Measurements from ENCODE around the gene ERC2. TPM values are rescaled to one million over a fixed set of nuclear protein-coding genes. Genes with fewer than 3 reads are reported as not detected.

The ERC2 gene
- total RNA-seq, 1 donor from 2014 or later: not detected

- no peak overlapping the region for H3K4me3 Mint-ChIP-seq
- H3K9me3 Mint-ChIP-seq: no peaks in the 10 kb centered on the region
- DNase-seq: no peak
- no peaks in the 10 kb centered on the region for H3K36me3 Mint-ChIP-seq (ENCODE audit: low read depth)
- no peaks in the 10 kb centered on the region for H3K4me1 Mint-ChIP-seq
- no peaks in the 10 kb centered on the region for H3K27me3 Mint-ChIP-seq
- no peak overlapping the region for H3K27ac Mint-ChIP-seq
- intact Hi-C loops (cut with micrococcal nuclease): no loop called here
Measured at GRCh38 chr3:55968331-55968730, 499.9 kb downstream of the ERC2 start.

DNA sequence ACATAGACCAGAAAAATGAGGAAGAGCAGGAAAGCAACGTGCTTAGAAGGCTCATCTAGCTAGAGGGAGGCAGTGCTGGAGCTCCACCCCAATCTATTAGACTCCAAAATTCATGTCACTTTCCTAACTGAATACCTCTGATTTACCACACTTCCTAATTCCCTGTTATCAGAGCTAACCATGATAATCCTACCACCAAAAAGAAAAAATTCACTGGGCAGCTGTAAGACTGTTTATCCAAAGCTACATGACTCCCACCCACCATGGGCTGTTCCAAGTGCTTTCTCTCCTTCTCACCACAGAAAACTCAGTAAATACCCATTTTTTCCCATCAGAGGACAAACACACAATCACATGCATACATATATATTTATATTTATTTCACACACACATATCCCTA lies 501.7 kb downstream of the ERC2 start:
- Mint-ChIP-seq H3K4me1 (no peaks in the 10 kb centered on the region), H3K27ac (no peak overlapping the region), H3K4me3 (no peak overlapping the region), H3K36me3 (ENCODE audit: low read depth) (no peaks in the 10 kb centered on the region), H3K27me3 (no peaks in the 10 kb centered on the region), H3K9me3 (no peaks in the 10 kb centered on the region)
- intact Hi-C loops (cut with micrococcal nuclease): no loop called here
- no peak for DNase-seq

DNA sequence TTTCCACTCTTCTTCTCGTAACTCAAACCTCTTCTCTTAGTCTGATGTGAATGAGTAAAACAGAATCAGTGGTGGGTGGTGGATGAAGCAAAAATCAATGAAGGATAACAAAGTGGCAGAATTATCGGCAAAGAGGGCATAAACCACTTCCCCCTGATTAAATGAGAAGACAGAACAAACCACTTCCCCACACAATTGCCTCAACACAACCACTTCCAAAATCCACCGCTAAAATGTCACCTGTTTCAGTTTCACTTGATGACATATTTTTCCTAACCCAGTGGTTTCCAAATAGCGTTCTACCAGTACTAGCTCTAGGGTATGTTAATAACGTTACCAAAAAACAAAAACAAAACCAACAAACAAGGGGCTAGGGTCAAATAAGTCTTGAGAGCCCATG lies 502.5 kb downstream of the ERC2 start:
- Mint-ChIP-seq H3K27me3 (no peaks in the 10 kb centered on the region), H3K36me3 (ENCODE audit: low read depth) (no peaks in the 10 kb centered on the region), H3K4me3 (no peak overlapping the region), H3K4me1 (no peaks in the 10 kb centered on the region), H3K9me3 (no peaks in the 10 kb centered on the region), H3K27ac (no peak overlapping the region)
- DNase-seq: no peak
- intact Hi-C loops (cut with micrococcal nuclease): no loop called here

- intact Hi-C loops (cut with micrococcal nuclease): no loop called here
- no peak overlapping the region for H3K4me3 Mint-ChIP-seq
- DNase-seq: no peak
- no peak overlapping the region for H3K27ac Mint-ChIP-seq
- H3K36me3 Mint-ChIP-seq (ENCODE audit: low read depth): no peaks in the 10 kb centered on the region
- H3K27me3 Mint-ChIP-seq: no peaks in the 10 kb centered on the region
- no peaks in the 10 kb centered on the region for H3K4me1 Mint-ChIP-seq
- H3K9me3 Mint-ChIP-seq: no peaks in the 10 kb centered on the region
Measured at GRCh38 chr3:55964491-55964985, 503.7 kb downstream of the ERC2 start.

DNA sequence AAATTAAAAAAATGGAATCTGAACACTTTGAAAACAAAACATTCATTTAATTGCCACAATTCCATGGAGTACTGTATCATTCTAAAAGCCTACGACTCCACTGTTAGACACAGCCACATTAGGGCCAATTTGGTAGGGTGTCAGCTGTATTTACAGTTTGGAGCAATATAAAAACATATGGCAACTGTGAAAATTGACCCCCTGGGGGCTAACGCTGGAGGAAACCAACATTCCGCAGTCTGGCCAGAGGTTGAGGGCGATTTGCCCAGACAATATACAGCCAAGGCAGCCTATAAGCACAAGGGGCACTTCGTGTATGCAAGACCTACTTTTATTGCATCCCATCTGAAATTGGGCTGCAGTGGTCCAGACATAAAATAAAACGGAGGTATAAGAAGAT lies 504.7 kb downstream of the ERC2 start:
- intact Hi-C loops (cut with micrococcal nuclease): no loop called here
- no peak overlapping the region for H3K27ac Mint-ChIP-seq
- DNase-seq: no peak
- H3K4me1 Mint-ChIP-seq: no peaks in the 10 kb centered on the region
- H3K27me3 Mint-ChIP-seq: no peaks in the 10 kb centered on the region
- no peak overlapping the region for H3K4me3 Mint-ChIP-seq
- H3K9me3 Mint-ChIP-seq: no peaks in the 10 kb centered on the region
- H3K36me3 Mint-ChIP-seq (ENCODE audit: low read depth): no peaks in the 10 kb centered on the region

DNA sequence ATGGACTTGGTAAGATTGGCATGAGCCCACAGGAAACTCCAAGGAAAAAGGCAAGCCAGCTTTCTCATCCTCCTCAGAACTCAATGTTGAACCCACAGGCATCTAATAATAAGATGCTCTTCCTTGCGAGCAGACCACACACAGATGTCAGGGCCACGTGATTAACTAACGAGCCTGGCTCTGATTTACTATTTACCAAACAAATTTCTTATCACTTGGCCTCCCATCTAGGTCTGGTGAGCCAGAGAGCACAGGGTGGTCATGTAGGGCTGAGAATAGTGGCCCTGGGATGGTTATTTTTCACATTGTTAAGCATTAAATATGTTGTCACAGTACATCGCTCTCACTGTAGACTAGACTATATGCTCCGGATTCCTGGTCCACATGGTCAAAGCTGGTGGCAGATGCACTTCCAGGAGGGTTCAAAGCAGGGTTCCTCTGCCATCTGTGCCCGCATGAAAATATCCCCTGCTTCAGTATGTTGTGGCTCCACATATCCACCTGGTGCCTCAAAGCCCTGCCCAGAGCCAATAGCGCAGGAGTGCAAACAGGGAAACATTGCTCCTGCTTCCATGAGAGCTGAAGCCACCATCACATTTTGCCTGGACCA lies 508.7 kb downstream of the ERC2 start:
- DNase-seq: no peak
- Mint-ChIP-seq H3K27me3 (no peaks in the 10 kb centered on the region), H3K9me3 (no peaks in the 10 kb centered on the region), H3K36me3 (ENCODE audit: low read depth) (no peaks in the 10 kb centered on the region), H3K4me3 (no peak overlapping the region), H3K27ac (no peak overlapping the region), H3K4me1 (no peaks in the 10 kb centered on the region)
- intact Hi-C loops (cut with micrococcal nuclease): no loop called here

DNA sequence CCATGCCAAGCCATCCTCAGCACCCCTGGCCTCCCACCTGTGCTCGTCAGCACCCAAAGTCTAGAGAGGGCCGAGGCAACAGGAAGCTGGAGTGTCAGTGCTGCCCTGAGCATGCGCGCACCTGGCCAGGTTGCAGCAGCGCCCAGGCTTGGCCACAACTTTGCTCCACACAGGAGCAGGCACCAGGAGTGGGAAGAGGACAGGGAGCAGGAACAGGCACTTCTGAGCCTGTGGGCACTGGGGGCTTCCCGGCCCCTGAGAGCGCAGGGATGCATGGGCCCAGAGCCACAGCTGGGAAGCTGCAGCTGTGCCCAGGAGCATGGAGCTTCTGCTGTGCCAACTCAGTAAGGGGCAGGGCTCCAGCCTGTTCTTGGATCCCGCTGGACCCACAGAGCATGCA lies 509.7 kb downstream of the ERC2 start:
- intact Hi-C loops (cut with micrococcal nuclease): no loop called here
- no peaks in the 10 kb centered on the region for H3K27me3 Mint-ChIP-seq
- no peak overlapping the region for H3K27ac Mint-ChIP-seq
- H3K4me3 Mint-ChIP-seq: no peak overlapping the region
- no peaks in the 10 kb centered on the region for H3K36me3 Mint-ChIP-seq (ENCODE audit: low read depth)
- no peaks in the 10 kb centered on the region for H3K9me3 Mint-ChIP-seq
- no peaks in the 10 kb centered on the region for H3K4me1 Mint-ChIP-seq
- no peak for DNase-seq

- H3K36me3 Mint-ChIP-seq (ENCODE audit: low read depth): no peaks in the 10 kb centered on the region
- no peak overlapping the region for H3K4me3 Mint-ChIP-seq
- H3K9me3 Mint-ChIP-seq: no peaks in the 10 kb centered on the region
- no peak overlapping the region for H3K27ac Mint-ChIP-seq
- DNase-seq: no peak
- intact Hi-C loops (cut with micrococcal nuclease): no loop called here
- no peaks in the 10 kb centered on the region for H3K4me1 Mint-ChIP-seq
- H3K27me3 Mint-ChIP-seq: no peaks in the 10 kb centered on the region
Measured at GRCh38 chr3:55955891-55956477, 512.3 kb downstream of the ERC2 start.

DNA sequence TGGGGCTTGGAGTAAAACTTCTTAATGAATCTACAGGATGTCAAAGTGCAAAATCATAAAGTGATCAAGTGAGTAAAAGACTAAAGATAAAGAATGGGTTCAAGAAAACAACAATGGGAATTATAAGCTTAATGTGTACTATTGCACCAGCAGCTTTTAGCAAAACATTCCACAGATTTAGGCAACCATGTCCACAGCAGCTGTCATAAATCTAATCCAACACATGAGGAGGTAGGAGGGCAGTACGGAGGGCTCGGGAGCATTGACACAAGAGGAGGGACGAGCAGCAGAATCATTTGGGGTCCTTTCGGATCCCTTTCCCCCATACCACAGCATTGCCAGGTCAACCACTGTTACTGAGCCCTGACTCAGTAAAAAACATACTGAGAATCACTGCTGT lies 516.9 kb downstream of the ERC2 start:
- no peak for DNase-seq
- Mint-ChIP-seq H3K9me3 (no peaks in the 10 kb centered on the region), H3K36me3 (ENCODE audit: low read depth) (no peaks in the 10 kb centered on the region), H3K4me3 (no peak overlapping the region), H3K4me1 (no peaks in the 10 kb centered on the region), H3K27me3 (no peaks in the 10 kb centered on the region), H3K27ac (no peak overlapping the region)
- intact Hi-C loops (cut with micrococcal nuclease): no loop called here

DNA sequence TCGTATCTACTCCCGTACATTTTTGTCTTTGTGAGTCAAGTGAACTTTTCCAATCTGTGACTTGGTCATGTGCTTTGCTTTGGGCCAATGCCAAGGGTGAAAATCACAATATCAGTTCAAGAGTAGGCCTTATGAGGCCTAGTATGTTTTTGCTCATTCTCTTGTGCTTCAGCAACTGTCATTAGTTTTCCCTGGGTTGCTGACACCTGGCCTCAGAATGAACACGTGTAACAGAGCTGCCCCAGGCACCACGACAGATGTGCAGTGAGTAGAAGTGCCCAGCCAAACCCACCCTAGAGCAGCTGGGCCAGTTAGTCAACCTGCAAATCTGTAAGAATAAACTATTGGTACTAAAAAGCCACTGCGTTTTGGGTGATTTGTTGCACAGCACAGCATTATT lies 520.9 kb downstream of the ERC2 start:
- intact Hi-C loops (cut with micrococcal nuclease): no loop called here
- Mint-ChIP-seq H3K4me3 (no peak overlapping the region), H3K27me3 (no peaks in the 10 kb centered on the region), H3K36me3 (ENCODE audit: low read depth) (no peaks in the 10 kb centered on the region), H3K4me1 (no peaks in the 10 kb centered on the region), H3K9me3 (no peaks in the 10 kb centered on the region), H3K27ac (no peak overlapping the region)
- no peak for DNase-seq

GRCh38 chr3:55946574-55947160 lies 521.6 kb downstream of the ERC2 start:
- H3K4me3 Mint-ChIP-seq: no peak overlapping the region
- H3K4me1 Mint-ChIP-seq: no peaks in the 10 kb centered on the region
- no peaks in the 10 kb centered on the region for H3K36me3 Mint-ChIP-seq (ENCODE audit: low read depth)
- intact Hi-C loops (cut with micrococcal nuclease): no loop called here
- no peaks in the 10 kb centered on the region for H3K27me3 Mint-ChIP-seq
- no peaks in the 10 kb centered on the region for H3K9me3 Mint-ChIP-seq
- H3K27ac Mint-ChIP-seq: no peak overlapping the region
- no peak for DNase-seq

- Mint-ChIP-seq H3K4me3 (no peak overlapping the region), H3K27me3 (no peaks in the 10 kb centered on the region), H3K9me3 (no peaks in the 10 kb centered on the region), H3K4me1 (no peaks in the 10 kb centered on the region), H3K27ac (no peak overlapping the region), H3K36me3 (ENCODE audit: low read depth) (no peaks in the 10 kb centered on the region)
- intact Hi-C loops (cut with micrococcal nuclease): no loop called here
- DNase-seq: no peak
Measured at GRCh38 chr3:55942868-55943267, 525.4 kb downstream of the ERC2 start.

GRCh38 chr3:55939287-55939686 lies 529.0 kb downstream of the ERC2 start:
- DNase-seq: no peak
- no peak overlapping the region for H3K4me3 Mint-ChIP-seq
- no peaks in the 10 kb centered on the region for H3K36me3 Mint-ChIP-seq (ENCODE audit: low read depth)
- H3K27ac Mint-ChIP-seq: no peak overlapping the region
- no peaks in the 10 kb centered on the region for H3K9me3 Mint-ChIP-seq
- no peaks in the 10 kb centered on the region for H3K4me1 Mint-ChIP-seq
- H3K27me3 Mint-ChIP-seq: no peaks in the 10 kb centered on the region
- intact Hi-C loops (cut with micrococcal nuclease): no loop called here

DNA sequence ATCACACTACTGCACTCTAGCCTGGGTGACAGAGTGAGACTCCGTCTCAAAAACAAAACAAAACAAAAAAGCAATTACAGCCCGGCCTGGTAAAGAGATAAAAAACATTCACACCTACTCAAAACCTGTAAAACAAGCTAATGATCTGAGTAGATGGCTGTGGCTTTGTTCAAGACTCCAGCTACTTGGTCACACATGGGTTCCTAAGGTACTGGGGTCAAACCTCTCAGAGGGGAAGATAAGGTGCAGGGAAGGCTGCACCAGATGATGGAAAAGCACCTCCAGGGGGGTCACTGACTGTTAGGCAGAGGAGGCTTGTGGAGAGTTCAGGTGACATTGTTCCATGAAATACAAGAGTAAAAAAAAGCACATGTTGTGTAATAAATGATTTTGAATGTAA lies 531.0 kb downstream of the ERC2 start:
- Mint-ChIP-seq H3K4me3 (no peak overlapping the region), H3K27me3 (no peaks in the 10 kb centered on the region), H3K9me3 (no peaks in the 10 kb centered on the region), H3K4me1 (no peaks in the 10 kb centered on the region), H3K36me3 (ENCODE audit: low read depth) (no peaks in the 10 kb centered on the region), H3K27ac (no peak overlapping the region)
- DNase-seq: no peak
- intact Hi-C loops (cut with micrococcal nuclease): no loop called here
